ENCODE measurements around the gene COMP.

COMP gene

DNA sequence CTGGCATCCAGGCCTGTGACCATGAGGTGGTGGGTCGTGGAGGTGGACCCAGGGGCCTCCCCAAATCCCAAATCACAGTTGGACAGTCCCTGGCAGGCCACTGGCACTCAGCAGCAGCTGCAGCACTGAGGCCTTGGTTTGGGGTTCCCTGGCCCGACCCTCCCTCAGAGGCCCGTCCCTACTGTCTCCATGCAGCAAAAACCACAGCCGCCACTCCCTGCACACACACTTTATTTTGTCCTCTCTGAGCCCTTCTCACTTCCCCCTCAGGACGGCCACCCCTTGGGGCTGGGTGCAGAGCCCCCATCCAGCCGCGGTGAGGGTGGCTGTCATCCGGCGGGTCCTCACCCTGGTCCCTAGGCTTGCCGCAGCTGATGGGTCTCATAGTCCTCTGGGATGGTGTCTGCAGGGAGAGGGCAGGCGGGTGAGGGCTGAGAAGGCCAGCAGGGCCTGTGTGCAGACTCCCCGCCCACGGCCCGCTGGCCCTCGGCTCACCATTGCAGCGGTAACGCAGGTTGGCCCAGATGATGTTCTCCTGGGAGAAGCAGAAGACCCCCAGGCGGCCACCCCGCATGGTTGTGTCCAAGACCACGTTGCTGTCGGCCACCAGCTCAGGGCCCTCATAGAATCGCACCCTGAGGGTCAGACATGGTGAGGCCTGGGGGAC lies 8.4 kb downstream of the COMP start:
- DNase-seq: no peak

DNA sequence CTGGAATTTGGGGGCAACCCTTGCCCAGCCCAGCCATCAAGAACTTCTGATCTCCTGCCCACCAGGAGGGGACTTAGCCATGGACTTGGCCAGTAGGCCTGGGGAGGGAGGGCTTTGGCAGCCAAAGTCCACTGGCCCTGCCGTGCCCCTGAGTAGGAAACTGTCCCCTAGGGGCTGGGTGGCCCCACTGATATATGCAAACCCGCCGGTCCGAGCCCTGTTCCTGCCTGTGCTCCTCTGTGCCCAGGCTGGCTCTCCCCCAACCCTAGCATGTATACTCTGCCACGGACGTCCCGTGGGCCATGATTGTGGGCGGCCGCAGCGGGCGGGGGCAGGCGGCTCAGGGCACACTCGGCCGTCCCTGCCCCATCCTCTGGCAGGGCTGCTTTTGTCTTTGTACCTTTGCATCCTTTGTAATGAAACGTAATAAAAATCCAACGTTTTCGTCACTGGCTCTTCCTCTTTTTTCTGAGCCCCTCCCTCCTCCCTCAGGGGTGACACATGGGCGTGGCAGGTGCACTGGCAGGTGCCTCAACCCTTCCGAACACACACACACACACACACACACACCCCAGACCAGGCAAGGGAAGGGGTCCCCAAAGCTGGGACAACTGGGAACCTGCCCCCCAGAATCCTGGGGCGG lies 9.1 kb downstream of the COMP start:
- DNase-seq: no peak

DNA sequence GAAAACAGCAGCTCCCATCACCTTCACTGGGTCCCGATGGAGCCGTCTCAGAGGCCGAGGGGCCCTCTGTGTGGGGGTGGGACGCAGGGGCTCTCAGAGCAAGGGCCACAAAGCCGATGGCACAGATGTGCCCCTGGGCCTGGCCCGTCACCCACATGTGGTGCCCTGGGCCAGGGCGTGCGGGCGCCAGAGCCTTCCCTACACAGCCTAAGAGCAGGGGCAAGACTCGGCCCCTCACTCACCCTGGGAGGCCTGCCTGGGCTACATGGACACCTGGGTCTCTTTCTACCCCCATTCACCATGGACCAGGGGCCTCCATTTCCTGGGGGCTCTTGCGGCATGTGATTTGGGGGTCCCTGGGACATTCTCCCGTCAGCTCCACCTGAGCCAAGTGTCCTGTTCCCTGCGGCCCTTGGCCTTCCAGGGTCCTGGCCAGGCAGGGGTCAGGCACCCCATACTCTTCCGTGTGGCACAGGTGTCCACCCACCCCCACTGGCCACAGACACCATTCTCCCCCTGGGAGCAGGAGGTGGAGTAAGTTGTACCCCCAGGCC lies 10.0 kb downstream of the COMP start:
- DNase-seq: no peak

DNA sequence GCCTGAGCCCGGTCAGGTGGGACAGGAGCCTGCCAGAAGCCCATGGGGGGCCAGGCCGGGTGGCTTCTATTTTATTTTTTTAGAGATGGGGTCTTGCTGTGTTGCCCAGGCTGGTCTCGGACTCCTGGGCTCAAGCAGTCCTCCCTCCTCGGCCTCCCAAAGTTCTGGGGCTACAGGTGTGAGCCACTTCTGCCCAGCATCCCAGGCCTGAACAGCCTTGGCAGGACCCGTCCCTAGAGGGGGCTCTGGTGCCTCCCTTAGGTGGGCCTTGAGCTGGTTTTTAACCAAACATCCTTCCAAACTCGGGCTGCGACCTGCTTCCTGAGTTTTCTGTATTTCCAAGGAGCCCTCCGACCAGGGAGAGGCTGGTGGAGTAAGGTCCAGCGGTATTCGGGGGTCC lies 10.5 kb downstream of the COMP start:
- DNase-seq: no peak

DNA sequence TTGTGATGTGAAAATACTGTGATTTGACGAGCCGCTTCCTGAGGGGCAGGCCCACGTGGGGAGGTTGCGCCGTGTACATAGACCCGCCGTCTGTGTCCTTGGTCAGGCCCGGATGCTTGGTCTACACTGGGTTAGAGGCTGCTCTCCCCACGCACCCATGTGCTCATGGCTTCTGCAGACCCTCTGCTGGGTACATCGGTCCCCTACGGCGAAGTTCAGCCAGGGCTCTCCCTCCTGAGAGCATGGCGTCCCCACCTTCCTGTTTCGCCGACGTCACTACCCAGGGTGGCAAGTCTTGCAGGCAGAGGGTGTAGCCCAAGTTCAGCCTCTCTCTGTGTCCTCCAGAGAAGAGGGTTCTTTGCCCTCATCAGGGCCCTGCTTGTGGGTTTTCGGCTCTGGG lies 11.0 kb downstream of the COMP start:
- DNase-seq: no peak

DNA sequence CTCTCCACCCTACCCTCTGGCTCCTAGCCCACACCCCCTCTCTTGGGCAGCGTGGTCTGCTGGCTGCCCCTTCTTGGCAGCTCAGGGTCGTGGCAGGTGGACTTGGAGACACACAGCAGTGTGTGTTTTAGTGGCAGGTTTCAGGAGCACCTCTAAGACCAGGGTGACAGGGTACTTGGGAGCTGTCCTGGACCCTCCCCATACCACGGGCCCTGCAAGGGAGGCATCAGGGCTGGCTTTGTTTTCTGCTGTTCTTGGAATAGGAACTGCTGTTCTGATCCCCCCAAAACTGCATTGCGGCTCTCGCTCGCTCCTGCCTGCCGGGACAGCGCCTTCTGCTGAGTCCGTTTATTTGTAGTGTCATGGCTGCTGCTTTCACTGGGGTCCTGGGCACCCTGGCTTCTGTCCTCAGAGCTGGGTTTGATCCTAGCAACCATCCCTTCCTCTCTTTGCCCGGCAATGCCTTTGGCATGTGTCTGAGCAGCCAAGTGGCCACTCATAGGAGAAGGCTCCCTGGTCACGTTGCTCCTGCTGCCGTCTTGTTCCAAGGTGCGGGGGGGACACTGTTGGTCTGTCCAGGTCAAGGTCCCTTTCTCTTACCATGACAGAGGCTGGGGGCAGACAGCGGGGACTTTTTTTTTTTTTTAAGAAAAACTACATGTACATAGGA lies 12.1 kb downstream of the COMP start:
- DNase-seq: no peak

DNA sequence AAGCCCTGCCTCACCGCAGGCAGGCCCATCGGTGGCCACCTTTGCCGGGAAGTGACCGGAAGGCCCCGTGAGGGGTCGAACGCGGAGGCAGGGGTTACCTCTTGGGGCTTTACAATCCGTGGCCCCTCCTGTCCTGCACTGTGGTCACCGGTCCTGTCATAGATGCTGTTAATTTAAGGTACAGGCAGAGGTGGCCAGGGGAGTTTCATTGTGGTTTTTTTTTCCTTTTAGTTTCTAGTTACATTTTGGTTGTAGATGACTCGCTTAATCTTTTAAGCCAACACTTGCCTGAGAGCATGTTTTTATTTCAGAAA lies 13.1 kb downstream of the COMP start:
- no peak for DNase-seq

DNA sequence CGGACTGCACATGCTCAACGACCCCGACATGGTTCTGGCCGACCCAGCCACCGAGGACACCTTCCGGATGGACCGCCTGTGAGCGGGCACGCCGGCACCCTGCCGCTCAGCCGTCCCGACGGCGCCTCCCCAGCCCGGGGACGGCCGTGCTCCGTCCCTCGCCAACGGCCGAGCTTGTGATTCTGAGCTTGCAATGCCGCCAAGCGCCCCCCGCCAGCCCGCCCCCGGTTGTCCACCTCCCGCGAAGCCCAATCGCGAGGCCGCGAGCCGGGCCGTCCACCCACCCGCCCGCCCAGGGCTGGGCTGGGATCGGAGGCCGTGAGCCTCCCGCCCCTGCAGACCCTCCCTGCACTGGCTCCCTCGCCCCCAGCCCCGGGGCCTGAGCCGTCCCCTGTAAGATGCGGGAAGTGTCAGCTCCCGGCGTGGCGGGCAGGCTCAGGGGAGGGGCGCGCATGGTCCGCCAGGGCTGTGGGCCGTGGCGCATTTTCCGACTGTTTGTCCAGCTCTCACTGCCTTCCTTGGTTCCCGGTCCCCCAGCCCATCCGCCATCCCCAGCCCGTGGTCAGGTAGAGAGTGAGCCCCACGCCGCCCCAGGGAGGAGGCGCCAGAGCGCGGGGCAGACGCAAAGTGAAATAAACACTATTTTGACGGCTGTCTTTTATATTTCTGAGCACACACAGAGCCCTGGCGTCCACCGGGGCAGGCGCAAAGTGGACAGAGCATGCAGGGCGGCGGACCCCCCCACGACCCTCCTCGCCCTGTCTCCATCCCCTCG lies 13.6 kb downstream of the COMP start:
- no peak for DNase-seq

DNA sequence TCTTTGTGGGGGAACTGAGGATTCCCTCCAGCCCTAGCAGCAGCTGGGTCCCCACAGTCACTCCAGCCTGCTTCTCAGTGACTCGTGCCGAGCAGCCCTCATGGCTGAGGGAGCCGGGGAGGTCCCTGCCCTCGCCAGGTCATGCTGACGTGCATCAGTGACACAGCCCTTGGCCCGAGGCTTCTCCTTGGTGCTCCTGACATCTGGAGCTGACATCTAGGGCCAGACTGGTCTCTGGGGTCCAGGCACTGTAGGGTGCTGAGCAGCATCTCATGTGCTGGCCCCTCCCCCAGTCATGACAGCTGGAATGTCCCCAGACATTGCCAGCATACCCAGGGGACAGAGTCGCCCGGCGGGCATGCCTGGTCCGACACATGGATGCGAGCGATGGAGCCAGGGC lies 14.4 kb downstream of the COMP start:
- no peak for DNase-seq

DNA sequence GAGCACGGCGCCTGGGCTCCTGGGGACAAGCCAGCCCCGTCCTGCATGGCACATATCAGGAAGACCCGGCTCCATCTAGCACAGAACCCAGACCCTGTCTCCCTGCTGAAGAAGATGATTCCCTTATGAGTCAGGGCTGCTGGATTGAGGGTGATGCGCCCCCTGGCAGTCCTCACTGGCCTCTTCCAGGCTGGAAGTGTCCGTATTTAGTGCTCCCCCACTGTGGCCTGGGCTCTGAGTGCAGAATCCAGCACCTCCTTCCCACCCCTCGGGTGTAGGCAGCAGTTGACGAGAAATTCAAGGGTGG lies 14.9 kb downstream of the COMP start:
- DNase-seq: no peak

DNA sequence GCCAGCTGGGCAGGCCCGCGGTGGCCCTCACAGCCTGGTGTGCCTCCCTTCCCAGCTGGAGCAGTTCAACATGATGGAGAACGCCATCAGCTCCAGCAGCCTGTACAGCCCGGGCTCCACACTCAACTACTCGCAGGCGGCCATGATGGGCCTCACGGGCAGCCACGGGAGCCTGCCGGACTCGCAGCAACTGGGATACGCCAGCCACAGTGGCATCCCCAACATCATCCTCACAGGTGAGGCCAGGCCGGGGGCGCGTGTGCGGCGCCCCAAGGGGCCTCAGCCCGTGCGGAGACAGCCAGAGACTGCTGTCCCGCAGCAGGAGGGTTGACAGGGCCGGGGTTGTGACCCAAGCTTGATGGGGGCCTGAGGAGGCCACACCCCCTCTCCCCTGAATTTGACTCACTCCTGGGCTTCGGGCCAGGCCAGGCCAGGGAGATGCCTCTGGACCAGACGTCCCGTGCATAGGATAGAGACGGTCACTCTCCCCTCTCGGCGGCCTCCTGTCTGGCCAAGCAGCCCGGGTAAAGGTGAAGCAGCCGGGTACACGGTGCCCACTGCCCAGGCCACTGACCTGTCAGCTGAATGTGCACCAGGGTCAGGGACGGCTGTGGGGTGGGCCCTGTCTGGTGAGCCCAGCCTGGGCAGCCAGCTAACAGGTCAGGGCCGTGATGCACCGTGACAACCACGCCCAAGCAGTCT lies 15.4 kb downstream of the COMP start:
- no peak for DNase-seq

DNA sequence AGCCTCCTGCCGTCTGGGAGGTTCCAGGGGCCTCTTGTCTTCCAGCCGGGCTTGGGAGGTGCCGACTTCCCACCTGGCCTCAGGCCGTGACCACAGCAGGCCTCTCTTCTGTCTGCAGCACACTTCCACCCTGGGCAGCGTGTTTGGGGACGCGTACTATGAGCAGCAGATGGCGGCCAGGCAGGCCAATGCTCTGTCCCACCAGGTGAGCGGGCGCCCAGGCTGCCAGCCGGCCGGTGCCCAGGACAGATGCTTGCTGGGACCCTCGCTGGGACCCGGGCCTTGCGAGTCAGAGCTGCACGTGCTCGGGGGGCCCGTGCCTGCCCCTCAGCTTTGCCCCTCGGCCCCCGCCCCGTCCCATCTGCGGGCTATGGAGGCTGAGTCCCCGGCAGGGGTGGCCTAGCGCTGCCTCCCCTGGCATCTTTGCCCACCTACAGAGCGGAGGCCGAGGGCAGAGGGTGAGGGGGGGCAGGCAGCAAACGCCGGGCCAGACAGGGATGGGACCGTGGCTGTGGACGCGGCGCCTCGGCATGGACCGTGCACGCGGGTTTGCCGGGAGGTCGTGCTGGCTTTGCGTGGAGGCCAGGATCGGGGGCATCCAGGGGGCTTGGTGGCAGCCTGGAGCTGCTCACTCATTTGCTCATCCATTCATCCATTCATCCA lies 16.2 kb downstream of the COMP start:
- no peak for DNase-seq

DNA sequence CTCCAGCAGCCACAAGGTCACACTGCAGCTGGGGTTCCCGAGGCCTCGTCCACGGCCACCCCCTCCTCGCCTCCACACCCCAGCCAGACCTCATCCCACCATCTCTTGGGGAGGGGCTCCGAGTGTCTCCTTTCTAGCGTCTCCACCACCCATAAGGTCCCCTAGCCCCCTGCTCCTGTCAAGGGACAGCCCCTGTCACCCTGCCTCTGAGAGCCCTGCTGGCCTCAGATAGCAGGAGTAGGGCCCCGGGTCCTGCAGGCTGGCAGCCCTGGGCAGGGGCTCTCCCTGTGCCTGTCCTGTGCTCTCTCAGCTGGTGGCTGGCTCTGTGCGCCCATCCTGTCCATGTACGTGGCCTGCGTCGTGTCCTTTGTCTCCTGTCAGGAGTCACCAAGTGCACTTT lies 17.0 kb downstream of the COMP start:
- DNase-seq: no peak

DNA sequence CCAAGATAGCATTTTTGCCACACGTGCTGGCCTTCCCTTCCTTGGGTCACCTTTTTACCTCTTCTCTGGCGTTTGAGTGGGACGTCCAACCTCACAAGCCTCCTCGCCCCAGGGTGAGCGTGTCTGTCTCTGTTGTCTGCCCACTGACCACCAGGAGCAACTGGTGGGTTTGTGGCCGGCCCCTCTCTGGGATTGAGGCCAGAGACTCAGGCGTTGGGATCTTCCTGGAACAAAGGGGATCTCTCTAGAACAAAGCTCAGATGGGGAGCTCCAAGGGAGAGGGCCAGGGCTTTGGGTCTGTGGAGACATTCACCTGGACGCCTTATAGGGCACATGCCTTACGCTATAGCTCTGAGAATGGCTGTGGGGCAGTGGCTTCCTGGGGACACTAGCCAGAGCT lies 17.4 kb downstream of the COMP start:
- DNase-seq: no peak

DNA sequence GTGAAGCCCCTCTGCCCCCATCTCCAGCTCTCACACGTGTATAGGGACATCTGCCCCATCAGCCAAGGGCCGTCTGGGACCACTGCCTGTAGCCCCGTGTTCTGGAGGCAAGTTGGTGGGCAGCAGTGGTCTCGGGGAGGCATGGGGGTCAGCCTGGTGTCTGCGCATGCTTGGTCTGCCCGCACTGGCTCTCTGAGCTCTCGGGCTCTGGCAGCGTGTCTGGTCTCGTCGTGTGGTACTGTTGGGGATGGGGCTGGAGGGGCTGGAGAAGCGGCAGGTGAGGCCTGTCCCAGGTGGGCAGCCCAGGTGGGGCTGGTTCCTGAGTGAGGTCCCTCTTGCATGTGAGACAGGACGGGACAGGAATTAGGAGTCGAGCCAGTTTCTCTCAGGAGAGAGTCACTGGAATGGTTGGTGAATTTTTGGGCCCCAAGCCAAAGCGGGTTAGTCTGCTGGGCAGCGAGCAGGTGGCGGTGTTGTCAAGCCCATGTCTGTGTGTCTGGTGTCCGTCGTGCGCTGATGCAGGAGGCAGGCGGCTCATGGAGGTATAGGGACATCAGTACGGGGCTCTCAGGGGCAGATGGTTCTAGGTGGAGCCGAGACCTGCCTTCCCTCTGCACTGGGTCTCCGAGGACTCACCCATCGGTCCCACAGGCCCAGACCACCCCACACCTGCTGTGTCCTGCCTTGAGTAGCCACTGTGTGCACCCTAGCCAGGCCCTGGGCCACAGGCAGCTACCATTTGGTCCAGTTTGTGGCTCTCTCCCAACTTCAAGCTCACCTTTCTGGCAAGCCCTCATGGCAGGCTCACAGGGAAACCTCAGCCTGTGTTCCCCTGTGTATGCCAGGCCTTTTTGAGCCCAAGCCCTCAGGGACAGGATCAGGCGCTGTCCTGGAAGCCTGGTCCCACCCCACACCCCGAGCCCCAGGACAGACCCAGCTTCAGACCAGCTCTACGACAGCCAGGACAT lies 18.2 kb downstream of the COMP start:
- no peak for DNase-seq

DNA sequence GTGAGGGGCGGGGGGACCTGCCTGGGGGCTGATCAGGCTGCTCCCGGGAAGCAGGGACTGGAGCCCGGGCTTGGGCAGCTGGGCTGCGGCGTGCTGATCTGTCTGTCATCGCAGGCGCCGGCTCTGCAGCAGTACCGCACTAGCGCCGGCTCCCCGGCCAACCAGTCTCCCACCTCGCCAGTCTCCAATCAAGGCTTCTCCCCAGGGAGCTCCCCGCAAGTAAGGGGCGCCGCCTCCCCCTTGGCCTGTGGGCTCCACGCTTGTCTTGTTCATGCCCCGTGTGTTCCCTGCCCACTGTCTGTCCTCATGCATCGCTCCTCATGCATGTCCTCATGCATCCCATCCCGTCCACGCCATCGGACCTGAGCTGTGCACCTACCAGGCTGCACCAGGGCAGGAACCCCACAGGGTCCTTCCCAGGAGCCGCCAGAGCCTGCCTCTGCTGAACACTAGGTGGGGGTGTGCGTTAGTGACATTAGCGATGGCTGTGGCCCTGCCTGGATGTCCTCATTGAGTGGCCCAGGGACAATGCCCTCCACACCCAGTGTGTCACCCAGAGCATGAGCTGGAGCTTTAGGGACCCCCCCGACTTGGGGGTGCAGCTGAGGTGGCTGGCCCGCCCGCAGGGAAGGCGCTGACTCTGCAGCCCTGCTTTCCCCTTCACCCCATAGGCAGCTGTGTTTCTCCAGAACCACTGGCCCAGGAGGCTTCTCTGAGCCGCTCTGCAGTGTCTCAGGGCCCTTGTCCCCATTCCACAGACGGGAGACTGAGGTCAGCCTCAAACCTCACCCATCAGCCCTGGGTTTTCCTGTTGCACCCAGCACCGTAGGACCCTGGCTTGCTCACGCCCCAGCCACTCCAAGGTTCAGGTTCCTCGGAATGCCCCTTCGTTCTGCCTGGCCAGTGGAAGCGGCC lies 19.5 kb downstream of the COMP start:
- no peak for DNase-seq

DNA sequence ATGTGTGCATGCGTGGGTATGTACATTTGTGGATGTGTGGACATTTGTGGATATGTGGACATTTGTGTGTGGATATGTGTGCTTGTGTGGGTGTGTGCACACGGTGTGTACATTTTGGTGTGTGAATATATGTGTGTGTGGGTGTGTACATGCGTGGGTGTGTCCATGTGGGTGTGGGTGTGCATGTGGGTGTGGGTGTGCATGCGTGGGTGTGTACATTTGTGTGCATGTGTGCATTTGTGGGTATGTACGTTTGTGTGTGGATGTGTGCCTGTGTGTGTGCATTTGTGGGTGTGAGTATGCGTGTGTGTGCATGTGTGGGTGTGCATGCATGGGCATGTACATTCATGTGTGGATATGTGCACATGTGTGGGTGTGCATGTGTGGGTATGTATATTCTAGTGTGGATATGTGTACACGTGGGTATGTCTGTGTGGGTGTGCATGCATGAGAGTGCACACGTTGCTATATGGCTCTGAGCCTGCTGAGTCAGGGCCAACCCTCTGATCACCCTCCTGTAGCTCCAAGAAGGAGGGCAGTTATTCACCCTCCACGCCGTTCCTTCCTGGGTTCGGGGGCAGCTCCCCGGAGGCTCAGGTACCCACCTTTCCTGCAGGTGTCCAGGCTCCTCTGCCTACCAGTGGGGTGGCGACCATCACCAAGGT lies 20.3 kb downstream of the COMP start:
- DNase-seq: no peak

DNA sequence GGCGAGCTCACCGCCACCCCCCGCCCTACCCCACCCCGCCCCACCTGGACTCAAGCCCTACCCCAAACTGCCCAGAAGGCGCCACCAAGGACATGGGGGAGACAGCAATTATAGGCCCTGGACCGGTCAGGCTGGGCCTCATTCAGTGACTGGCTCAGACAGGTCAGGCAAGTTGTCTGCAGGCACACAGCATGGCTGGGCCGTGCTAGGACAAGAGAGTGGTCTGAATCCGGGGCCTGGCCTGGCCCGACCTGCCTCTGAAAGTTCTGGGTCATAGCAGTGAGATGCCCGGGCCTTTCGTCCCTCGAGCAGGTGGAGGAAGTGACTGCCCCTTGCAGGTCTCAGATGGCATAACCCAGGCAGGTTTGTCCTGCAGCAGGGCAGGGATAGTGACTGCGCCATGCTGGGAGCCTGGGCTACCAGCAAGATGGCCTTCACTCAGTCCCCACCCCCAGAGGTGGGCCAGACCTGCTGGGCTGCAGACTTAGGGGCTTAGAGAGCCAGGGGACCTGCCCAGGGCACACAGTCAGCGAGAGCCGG lies 21.0 kb downstream of the COMP start:
- DNase-seq: no peak
